ENCODE measurements around the gene LRP6. TPM values are rescaled to one million over a fixed set of nuclear protein-coding genes. Genes with fewer than 3 reads are reported as not detected.

Gene LRP6
- total RNA-seq, result 110 TPM

DNA sequence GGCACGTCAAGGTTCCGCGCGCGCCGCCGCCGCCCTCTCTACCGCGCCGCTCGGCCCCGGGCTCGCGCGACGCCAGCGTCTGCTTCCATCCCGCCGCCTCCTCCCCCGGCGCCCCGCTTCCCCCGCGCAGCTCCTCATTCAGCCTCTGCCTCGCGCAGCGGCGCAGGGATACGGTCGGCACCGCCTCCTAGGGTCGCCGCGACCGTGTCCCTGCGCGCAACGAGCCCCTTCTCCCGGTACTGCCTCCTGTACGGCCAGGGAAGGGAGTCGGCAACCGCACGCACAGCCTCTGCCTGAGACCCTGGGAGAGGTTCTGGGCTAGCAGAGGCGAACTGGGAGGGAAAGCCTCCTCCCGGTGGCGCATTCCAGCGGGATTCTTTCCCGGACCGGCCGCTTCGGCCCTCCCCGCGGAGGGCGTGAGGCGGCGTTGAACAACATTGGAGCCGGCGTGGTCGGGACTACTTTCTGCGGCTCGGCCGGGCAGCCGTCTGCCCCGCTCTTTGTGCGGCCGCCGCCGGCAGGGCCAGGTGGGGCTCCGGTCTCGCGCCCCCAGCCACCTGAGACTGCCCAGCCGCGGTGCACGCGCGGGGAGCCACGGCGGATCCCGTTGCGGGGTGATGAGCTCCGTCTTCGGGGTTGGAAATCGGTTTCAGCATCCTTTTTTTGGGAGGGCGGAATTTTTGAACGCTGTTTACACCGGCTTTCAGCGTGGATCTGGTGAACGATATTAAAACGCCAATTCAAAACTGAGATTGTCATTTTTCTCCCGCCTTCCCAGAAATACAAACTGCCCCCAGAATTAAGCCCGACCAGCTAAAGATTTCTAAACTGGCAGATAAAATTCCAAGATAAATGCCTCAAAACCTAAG lies at the start of gene LRP6:
TSS of gene LRP6 (minus strand) at position 172 of the 869 bp plus-strand sequence. CDS start 309 bp downstream, outside the sequence.

GRCh38 chr12:12070674-12071656 lies 195.9 kb downstream of the LRP6 start, which contains the start of gene BCL2L14:
Gene BCL2L14, plus strand, starts transcription at chr12:12070939. Its CDS starts 8,367 bp downstream, at chr12:12079306.

Other genes starting within 250 kb of the LRP6 start
- gene BCL2L14, start 196.1 kb downstream of the LRP6 start, total RNA-seq, result not detected
- gene MANSC1, start 83.2 kb upstream of the LRP6 start, total RNA-seq, result 5.6 TPM
- gene BORCS5, start 90.0 kb upstream of the LRP6 start, total RNA-seq, result 23.9 TPM

Data from camera-type eye (tissue), 1 donor.